KBM-7 (cell line): ENCODE measurements around the gene UTS2R.
"Not testable (repeated sequence)": the region's sequence is repeated elsewhere in the genome, so short reads cannot be mapped to it uniquely, and the experiment has no call there.

ENCODE experiments used
- DNase-seq: peaks from one replicate; pipeline ENCODE4 v3.0.0-alpha.2; 2015
- in situ Hi-C: fragments of 300-500 bp; cut with MboI; formaldehyde crosslinking; loops from 2 replicates; pipeline ENCODE4 v1.14.3; 2020; ENCODE audit warnings: low sequenced_read_pairs, low pct_unique_long_range_greater_than_20kb, mixed read lengths

Gene UTS2R

DNA sequence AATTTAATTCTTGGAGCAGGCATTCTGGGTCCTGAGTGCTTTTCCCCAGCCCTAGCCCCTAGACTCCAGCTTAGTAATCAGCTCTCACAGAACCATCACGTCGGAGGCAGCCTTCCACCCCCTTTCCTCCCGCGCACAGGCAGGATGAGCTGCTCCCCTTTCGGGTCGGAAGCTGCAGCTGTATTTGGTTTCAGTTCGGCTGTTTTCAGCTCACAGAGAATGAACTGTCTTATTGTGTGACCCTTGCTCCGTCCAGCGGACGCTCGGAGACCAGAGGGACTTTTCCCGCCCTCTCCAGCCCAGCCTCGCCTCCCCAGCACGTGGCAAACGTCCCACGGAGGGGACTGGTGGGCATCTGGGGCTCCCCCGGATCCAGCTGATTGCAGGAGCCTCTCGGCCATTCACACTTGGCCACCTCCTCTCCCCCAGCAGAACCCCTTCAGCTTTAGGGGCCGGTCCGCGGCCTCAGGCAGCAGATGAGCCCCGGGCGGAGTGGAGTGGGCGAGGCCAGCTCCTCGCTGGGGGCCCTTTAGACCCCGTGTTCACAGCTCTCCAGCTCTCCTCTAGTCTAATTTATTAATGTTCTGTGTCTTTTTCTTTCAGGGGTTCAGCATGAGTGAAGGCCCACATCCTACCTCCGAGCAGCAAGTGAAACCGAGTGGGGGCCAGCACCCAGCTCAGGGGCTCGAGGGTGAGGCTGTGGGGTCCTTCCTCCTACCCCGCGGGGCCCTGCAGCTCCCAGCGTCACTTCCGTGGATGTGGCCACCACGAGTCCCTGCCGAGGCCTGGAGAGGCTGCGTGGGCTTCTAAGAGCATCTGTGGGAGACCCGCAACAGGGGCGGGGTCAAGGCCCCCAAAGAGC, 863 bp upstream of the UTS2R start:
- no peak for DNase-seq
- in situ Hi-C loops = no loop called here

DNA sequence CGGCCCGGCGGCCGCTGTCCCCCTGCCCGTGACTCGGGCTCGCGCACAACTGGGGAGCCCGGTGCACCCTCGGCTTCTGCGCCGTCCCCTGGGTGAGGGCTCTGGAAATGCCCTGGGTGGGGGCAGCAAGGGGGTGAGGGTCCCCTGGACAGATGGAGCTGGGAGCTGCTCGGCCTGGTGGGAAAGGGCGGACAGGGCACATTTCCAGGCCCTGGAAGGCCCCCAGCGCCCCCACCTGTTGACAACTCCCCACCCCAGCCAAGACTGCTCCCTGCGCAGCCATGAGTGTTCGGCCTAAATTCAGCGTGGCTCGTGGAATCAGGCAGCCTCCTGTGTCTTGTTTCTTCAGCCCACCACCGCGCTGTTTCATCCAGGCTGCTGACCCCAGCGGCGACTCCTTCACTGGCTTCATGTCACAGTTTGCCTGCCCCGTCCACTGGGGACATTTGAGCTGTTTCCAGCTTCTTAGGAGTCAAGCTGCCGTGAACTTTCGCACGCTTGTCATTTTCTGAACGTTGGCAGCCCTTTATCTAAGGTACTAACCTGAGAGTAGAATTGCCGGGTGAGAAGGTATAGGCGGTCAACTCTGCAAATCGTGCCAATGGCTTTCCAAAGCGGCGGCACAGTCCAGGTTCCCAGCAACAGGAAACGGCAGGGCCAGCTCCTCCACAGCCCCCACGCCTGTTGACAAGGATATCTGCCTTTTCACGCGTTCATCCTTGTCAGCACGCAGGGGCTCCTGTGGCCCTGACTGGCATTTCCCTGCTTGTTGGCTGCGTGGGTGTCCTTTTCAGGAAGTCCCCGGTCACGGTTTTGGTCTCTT, 895 bp downstream of the UTS2R start:
- in situ Hi-C loops = no loop called here
- peak; percentile 63 for DNase-seq

DNA sequence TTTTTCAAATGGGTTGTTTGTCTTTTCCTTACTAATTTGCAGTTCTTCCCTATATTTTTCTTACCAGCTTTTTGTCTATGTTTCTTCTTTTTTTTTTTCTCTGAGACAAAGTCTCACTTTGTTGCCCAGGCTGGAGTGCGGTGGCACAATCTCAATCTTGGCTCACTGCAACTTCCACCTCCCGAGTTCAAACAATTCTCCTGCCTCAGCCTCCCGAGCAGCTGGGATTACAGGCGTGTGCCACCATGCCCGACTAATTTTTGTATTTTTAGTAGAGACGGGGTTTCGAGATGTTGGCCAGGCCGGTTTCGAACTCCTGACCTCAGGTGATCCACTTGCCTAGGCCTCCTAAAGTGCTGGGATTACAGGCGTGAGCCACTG, 1.5 kb downstream of the UTS2R start:
- DNase-seq, in situ Hi-C loops: not testable (repeated sequence)

DNA sequence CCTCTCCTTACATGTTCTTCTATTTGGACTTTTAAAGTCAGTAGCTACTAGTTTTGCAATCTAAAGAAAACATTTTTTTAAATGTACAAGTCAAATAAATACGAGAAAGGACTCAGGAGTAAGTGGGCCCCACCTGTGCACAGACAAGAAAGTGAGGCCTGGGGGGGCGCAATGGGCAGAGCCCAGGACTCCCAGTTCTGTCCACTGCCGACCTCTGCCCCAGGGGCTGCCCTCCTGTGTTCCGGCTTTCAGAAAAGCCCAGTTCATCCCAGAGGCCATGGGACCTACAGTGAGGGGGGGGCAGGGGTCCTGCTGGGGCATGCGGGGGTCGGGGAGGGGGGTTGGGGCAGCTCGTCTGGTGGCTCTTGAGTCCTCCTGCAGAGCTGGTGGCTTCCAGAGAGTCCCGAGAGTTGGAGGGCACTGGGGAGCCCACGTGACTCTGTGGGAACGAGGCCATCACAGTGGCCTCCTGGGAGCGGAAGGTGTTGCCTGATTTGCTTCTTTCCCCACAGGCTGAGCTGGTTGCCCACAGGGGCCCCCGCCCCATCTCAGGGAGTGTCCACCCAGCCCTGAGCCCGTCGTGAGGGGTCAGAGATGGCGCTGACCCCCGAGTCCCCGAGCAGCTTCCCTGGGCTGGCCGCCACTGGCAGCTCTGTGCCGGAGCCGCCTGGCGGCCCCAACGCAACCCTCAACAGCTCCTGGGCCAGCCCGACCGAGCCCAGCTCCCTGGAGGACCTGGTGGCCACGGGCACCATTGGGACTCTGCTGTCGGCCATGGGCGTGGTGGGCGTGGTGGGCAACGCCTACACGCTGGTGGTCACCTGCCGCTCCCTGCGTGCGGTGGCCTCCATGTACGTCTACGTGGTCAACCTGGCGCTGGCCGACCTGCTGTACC, 2.4 kb downstream of the UTS2R start:
- DNase-seq = no peak
- in situ Hi-C loops = no loop called here

DNA sequence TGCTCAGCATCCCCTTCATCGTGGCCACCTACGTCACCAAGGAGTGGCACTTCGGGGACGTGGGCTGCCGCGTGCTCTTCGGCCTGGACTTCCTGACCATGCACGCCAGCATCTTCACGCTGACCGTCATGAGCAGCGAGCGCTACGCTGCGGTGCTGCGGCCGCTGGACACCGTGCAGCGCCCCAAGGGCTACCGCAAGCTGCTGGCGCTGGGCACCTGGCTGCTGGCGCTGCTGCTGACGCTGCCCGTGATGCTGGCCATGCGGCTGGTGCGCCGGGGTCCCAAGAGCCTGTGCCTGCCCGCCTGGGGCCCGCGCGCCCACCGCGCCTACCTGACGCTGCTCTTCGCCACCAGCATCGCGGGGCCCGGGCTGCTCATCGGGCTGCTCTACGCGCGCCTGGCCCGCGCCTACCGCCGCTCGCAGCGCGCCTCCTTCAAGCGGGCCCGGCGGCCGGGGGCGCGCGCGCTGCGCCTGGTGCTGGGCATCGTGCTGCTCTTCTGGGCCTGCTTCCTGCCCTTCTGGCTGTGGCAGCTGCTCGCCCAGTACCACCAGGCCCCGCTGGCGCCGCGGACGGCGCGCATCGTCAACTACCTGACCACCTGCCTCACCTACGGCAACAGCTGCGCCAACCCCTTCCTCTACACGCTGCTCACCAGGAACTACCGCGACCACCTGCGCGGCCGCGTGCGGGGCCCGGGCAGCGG, 3.2 kb downstream of the UTS2R start:
- in situ Hi-C loops = no loop called here
- no peak for DNase-seq

DNA sequence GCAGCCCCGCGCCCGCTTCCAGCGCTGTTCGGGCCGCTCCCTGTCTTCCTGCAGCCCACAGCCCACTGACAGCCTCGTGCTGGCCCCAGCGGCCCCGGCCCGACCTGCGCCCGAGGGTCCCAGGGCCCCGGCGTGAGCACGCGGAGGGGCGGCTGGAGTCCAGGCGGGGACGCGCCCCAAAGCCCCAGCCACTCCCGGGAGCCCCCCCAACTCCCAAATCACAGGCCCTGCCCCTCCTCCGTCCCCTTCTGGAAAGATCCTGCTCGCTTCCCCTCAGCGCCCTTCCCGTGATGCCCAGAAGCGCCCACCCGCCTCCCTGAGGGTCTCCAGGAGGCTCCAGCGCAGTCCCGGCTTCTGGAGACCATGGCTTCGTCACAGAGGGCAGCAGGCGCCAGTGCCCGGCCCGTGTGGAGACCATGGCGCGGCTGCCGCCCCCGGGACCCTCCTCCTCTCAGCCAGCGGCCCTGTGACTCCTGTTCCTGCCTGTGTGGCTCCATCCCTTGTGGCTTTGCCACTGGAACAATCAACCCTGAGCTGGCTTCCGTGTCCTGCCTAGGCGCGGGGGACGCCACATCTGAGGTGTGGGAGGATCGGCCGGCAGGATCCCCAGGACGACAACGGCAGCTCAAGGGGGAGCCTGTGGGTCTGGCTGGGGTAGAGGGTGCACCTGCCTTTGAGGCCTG, 3.9 kb downstream of the UTS2R start:
- no peak for DNase-seq
- in situ Hi-C loops = no loop called here

DNA sequence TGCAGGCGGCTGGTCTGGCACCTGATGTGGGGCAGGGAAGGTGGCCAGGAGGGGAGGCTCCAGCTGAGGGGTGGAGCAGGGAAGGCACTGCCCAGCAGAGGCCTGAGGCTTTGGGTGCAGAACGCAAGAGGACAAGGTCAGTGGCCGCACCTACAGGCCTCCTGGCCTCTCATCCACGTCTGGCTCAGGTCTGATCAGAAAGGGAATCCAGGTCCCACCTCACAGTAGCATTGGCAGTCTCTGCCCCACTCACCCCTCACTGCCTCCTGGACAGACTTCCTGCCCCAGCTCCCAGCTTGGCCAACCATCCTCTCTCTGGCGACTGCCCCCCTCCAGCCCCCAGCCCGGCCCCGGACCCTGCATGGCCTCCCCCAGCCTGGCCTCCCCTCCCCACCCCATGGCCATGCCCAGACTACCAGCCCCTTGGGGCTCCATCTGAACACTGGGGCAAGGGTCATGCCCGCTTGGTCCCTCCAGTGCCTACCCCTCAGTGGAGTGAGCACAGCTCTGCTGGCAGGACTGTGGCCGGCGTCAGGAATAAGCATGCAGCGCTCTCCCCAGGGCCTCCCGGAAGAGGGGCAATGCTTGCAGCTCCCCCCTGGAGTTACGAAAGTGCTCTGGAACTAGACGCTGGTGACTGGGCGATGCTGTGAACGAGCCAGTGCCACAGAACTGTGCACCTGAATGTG, 4.6 kb downstream of the UTS2R start:
- no peak for DNase-seq
- in situ Hi-C loops = no loop called here

DNA sequence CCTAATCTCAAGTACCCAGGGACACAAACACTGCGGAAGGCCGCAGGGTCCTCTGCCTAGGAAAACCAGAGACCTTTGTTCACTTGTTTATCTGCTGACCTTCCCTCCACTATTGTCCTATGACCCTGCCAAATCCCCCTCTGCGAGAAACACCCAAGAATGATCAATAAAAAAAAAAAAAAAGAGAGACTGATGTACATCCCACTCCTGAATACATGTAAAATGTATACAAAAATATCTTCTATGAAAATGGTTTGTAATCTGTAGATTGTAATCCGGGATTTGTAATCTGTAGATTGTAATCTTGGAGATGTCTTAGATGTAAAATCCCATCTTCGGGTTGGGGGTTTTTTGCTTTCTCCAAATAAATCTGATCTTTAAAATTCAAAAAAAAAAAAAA, 5.7 kb downstream of the UTS2R start:
- in situ Hi-C loops, DNase-seq: not testable (repeated sequence)

DNA sequence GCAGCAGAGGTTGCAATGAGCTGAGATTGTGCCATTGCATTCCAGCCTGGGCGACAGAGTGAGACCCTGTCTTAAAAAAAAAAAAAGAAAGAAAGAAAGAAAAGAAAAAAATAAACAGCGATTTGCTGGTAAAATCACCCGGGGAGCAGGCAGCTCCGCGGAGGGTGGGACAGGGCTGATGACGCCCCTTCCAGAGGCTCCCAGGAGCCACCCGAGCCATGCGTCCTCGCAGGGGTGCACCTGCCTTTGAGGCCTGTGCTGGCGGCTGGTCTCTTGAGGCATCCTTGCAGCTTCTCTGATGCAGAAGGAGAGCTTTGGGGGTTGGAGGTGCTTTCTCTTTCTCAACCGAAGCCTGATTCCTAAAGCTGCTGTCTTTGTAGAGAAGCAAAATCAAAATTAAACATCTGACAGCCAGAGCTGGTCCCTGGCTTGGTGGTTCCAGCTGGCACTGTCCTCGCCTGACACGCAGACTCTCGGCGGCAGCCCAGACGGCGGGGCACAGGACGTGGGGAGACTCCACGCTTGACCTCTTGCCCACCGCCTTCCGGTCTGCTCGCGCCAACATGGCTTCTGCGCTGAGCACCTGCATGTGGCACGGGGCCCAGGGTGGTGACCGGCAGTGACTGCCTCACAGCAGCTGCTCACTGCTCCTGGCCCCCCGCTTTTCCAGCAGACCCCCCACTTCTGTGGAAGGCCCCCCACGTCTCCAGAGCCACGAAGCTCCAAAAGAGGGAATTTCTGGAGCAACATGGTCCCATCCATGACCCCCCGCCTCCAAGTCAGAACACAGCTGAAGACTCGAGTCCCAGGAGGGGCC, 6.6 kb downstream of the UTS2R start:
- no peak for DNase-seq
- in situ Hi-C loops = no loop called here

DNA sequence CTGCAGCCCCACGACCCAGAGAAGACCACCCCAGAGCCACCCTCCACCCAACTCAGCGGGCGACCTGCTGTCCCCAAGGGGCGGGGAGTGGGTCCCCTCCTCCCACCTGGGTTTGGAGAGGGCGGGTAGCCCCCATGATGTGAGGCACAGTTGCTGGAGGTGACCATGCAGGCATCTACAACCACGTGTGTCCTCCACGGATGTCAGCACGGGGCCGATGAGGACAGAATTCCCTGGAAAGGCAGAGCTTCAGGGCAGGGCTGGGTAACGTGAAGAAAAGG, 7.1 kb downstream of the UTS2R start:
- in situ Hi-C loops = no loop called here
- no peak for DNase-seq

DNA sequence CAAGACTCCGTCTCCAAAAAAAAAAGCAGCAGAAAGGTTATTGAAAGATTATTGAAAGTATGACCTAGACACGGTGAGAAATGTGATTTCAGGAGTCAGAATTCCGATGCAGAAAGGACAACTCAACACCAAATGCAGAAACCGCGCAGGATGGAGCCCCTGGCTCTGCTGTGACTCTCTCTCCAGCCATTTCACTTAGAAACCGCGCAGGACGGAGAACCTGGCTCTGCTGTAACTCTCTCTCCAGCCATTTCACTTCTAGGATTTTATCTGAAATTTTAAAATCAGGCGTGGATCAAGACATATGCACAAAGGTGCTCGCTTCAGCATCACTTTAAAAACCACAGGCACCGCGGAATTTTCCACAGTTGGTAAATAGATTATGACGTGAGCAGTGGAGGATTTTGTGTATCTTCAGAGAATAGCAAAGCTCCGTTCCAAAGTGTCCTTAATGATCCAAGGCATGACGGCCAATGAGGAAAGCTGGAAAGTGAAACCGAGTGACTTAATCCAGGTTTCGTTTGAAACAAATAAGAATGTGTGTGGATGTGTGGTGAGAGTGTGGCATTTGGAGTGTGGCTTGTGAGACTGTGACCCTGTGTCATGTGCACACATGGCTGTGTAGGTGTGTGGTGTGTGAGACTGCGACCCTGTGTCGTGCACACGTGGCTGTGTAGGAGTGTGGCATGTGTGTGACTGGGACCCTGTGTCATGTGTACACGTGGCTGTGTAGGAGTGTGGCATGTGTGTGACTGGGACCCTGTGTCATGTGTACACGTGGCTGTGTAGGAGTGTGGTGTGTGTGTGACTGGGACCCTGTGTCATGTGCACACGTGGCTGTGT, 9.5 kb downstream of the UTS2R start:
- in situ Hi-C loops = no loop called here
- no peak for DNase-seq

DNA sequence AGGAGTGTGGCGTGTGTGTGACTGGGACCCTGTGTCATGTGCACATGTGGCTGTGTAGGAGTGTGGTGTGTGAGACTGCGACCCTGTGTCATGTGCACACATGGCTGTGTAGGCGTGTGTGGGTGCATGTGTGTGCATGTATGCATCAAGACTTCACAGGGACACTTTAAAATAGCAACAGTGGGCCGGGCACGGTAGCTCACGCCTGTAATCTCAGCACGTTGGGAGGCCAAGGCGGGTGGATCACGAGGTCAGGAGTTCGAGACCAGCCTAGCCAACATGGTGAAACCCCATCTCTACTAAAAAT, 10.1 kb downstream of the UTS2R start:
- in situ Hi-C loops, DNase-seq: not testable (repeated sequence)

DNA sequence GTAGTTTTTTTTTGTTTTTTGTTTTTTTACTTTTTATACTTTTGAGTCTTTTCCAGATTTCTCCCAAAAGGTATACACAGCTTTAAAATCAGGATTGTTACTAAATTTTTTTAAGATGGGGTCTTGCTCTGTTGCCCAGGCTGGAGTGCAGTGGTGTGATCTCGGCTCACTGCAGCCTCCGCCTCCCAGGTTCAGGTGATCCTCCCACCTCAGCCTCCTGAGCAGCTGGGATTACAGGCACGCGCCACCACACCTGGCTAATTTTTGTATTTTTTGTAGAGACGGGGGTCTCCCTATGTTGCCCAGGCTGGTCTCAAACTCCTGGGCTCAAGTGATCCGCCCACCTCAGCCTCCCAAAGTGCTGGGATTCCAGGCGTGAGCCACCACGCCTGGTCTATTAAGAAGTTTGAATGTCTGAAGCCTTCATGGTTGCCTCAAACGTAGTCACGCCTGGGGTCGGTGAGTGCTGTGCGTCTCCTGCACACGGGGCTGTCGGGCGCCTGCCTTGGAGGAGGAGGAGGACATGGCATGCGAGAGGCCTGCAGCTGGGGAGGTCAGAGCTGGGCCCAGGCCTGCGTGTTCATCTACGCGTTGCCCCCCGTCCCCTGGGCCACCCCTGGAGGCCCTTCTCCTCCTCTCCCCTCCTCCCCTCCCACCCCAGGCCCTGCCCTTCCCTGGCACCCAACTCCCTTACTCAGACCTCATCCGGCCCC, 10.8 kb downstream of the UTS2R start:
- in situ Hi-C loops, DNase-seq: not testable (repeated sequence)

DNA sequence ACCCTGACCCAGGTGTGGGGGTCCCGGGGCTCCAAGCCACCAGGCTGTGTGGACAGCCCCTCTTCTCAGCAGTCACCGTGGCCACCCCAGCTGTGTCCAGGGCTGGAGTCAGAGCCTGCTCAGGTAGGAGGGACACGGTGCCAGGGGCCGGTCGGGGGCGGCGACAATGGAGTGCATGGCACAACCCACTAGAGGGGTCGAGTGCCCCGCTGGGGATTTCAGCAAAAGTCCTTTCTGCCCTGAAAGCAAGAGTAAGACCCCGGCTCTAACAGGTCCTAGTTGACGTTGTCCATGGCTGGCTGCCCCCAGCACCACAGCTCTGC, 11.3 kb downstream of the UTS2R start:
- no peak for DNase-seq
- in situ Hi-C loops = no loop called here

DNA sequence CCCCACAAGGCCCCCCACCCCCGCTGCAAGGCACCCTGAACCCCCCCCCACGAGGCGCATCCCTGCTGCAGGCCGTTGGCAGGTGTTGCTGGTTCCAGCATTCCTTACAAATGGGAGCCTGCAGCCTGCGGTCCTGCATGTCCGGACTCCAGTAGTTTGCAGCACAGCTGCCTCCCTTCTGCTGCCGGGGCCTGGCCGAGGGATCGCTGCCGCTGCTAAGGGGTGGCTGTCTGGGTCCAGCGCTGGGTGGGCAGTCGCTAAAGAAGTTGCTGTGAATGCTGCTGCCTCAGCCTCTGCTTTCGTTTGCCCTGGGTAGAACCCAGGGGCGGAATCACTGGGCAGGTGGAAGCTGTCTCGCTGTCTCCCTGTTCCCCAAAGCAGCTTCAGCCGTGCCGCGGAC, 11.8 kb downstream of the UTS2R start:
- in situ Hi-C loops = no loop called here
- DNase-seq = no peak

DNA sequence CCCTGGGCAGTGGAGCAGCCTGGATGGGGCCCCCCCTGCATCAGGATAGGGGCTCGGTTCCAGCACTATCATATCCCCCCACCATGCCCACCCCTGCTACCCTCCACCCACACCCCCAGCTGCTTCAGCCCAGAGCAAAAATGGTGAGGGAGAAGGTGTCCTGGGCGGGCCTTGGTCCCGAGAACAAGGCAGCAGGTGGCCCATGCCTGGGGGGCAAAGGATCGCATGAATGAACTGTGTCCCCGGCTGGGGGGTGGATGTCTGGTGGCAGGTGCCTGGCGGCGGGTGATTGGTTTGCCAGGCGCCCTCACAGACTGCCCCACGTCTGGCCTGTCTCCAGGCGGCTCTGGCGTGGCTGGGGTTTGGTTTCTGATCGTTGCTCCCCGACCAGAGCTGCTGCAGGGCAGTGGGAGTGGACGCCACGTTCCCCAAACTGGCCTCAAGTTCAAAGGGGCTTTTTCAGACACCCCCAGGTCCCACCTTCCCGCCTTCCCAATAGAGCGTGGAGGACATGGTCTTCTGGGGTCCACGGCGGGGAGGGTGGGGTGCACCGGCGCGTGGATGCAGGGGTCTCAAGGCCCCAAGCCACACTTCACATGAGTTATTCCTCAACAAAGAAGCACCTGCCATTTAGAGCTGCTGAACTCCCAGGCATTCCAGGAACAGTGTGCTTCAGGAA, 12.6 kb downstream of the UTS2R start:
- DNase-seq = no peak
- in situ Hi-C loops = no loop called here
